CD1c-positive myeloid dendritic cell (primary cell): Measurements from ENCODE around the gene CWC27.

Experiments used
- DNase-seq: peaks from one replicate; pipeline ENCODE4 v3.0.0-alpha.2; 2016; ENCODE audit errors: extremely low spot score

The CWC27 gene

DNA sequence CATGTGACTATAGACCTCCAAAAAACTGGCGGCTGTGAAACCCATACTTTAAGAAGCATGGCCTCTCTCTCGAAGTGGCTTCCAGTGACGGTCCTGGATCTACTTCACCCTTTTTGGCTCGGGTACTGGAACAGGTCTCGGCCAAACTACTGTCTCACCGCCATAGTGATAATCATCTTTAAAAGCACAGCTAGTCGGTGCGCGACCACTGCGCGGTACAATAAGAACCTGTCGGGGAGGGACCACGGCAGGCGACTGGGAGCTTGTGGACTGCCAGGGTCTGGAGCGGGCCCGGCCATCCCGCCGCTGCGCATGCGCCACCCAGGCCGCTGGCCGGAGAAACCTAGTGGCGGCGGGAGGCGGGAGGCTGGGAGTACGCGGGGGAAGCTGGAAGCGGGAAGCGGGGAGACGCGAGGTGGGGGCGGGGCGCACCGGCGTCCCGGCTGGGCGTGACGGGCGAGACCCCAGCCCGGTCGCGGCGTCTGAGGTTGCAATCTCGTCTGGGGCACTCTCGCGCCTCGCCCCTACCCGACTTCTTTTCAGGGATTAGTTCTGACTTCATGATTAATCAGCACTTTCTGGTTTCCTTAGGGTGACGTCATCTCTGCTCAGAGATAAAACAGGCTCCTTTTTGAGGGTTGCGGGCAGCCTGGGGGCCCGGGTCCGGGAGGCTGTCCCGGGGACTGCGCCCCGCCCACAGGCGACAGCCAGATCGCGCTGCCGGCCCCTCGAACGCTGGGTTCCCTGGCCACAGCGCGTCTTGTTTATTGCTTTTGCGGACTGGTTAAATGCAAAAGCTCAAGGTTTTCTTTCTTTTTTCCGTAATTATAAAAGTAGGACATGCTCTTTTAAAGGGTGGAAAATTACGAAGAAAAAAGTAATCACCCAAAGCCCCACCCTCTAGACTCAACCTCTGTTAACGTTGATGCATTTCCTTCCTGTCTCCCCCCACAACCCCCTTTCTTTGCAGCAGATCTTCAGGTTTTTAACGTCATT lies 266.8 kb downstream of the CWC27 start:
- peak; percentile 86 for DNase-seq

DNA sequence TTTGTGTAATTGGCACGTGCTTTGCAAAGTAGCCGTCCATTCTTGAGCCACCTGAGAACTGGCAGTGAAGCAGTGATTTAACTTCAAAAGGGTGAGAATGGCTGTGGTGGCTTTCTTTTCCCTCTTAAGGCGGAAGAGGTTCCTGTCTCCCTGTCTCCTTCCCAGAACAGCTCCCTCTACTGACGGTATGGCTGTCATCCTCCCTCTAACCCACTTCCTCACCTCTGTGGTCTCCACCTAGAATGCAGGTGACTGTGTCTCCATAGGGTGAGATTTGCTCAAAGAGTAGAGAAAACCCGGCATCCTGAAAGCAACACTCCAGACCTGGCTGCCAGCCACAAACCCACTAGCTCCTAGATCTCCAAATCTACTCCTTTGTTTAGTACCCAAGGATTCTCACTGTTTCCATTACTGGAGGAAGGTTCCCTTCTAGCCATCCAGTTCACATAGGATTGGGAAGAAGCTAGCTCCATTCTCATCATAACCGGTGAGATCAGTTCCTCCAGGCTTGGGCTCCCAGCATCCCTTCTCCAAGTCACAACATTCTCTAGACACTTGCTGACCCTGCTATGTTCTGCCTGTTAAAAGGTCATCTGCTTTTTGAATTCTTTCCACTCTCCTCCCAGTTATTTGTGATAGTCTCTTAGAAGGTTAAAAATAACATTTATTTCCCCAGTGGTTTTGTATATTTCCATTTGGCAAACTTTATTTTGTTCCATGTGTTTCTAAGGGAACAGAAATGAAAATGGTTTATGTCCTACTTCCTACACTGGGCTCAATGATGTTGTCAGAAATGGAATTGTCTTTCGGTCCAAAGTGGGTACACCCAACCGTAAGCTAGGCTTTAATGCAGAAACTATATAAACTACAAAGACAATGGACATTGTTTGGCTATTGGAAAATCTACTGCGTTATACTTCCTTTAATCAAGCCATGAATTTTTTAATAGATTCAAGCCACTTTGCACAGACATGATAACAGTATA lies 269.4 kb downstream of the CWC27 start:
- no peak for DNase-seq

DNA sequence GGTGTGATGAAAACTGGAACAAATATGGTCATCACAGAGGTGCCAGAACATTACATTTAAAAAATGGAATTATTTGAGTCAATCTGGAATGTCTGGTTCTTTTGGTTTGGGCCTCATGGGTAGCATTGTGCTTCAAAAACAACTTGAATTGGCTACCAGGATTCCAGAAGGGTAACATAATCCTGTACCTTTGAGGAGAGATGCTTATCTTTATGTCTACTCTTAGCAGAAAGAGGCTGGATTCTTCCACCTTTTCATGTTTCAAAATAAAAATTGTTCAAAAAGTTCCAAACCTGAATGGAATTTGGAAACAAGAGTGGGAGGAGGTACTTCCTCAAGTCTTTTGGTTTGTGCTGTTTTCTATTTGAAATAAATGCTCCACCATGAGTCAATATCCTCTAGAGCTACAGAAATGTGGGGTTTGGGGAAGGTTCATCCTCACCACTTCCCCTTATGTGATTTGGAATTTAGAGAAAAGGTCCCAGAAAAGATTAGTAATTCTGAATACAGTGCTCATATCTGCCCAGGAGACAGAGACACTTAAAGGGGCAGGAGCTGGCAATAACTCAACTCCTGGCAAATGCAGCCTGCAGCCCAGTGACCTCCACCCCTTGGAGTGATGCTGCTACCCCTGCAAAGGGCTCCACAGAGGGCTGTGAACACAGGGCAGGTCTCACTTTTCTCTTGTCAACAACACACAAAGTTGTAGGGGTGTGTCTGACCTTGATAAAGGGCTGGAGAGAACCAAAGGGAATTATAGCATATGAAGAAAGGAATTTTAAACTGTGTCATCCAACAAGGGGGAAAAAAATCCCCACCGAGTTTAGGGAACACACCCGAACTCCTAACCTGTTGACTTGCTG lies 272.8 kb downstream of the CWC27 start:
- peak; percentile 90 for DNase-seq

- no peak for DNase-seq
Observed at GRCh38 chr5:65043843-65044359, 275.2 kb downstream of the CWC27 start.

GRCh38 chr5:65047225-65047624 lies 278.5 kb downstream of the CWC27 start:
- DNase-seq, result no peak

GRCh38 chr5:65047948-65048690 lies 279.4 kb downstream of the CWC27 start:
- no peak for DNase-seq

- DNase-seq, result no peak
Observed at GRCh38 chr5:65050140-65050539, 281.4 kb downstream of the CWC27 start.

GRCh38 chr5:65050826-65051498 lies 282.2 kb downstream of the CWC27 start:
- no peak for DNase-seq

GRCh38 chr5:65055938-65056337 lies 287.2 kb downstream of the CWC27 start:
- no peak for DNase-seq

DNA sequence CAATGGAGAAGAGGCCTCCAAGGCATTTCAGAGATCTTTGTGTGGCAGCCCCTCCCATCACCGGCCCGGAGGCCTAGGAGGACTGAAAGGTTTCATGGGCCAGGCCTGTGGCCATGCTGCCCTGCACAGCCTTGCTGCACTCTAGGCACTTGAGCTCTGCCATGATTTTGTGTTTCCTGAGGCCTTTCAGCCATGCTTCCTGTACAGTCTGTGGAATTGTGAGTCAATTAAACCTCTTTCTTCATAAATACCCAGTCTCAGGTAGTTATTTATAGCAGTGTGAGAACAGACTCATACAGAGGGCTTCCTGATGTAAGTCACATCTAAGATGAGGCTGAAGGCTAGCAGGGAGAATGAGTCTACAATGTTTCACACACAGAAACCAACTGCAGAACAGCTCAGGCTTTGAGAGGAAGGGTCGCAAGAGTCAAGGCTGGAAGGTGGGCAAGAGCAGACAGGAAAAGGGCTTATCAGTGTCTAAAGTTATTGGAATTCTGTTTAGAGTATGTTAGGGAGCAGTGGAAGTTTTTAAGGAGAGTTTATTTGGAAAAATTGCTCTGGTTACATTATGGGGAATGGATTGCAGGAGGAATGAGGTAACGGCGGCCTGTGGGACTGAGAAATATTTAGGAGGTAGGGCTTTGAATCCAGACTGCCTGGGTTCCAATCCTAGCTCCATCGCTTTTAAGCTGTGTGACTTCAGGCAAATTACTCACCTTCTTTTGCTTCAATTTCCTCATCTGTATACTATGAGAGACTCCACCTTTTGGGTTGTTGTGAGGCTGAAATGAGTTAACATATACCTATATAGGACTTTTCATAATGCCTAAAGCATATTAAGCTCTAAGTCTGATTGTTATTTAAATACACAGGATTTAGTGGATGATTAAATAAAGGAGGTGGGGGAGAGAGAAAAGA lies 291.2 kb downstream of the CWC27 start:
- no peak for DNase-seq

DNA sequence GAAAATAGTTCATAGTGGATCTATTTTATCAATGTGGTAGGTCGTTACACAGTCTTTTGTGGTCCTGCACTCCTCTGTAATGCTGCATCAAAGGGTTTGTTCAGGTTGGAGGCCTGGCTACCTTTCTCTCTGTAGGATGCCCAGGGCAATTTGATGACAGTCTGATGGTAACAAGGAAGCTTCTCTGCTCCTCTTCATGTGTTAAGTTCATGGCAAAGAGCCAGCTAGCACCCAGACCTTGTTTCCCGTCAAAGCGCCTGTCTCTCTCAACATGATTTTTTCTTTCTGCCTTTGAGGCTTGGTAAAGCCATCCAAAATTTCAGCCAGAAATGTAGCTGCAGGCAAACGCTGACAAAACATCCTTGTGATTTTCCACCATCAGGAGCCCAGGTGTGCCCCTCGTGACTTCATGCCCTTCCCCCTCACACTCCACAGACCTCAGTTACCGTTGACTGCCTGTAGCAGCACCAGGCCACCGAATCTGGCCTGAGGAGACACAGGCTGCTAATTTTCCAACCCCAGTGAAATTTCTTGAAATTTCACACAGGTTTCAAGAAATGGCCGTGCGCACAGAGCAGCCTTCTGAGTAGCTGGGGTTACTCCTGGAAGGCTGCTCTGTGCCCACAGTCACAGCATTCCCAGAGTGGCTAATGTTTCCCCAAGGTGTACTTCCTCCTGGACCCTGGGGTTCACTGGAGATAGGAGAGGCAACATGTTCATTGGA lies 292.7 kb downstream of the CWC27 start:
- DNase-seq, result no peak

GRCh38 chr5:65061974-65062353 lies 293.2 kb downstream of the CWC27 start:
- DNase-seq, result no peak

DNA sequence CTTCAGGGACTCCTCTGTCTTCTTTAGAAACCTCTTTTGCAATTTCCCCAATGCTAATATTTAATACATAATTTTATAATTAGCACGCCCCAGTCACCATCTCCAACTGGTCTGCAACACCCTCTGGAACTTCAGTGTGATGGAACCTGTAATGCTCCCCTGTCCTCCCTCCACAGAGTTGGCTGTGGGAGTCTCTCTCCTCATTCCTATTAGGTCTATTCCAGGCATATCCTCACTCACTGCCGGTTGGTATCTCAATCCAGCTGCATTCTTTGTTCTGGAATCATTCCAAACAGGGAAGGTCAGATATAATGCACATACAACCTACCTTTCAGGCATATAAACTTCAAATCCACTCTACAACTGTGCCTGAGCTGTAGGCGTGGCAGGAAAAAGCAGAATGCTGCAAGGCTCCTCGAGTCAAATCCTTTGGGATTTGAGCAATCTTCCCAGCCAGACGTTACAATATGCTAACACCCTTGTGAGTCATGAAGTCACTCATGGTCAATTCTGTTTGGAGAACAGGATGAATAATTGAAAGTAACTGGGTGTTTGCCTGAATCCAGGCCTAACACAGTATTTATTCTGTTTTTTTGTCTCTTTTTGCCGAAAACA lies 293.8 kb downstream of the CWC27 start:
- DNase-seq, result no peak

DNA sequence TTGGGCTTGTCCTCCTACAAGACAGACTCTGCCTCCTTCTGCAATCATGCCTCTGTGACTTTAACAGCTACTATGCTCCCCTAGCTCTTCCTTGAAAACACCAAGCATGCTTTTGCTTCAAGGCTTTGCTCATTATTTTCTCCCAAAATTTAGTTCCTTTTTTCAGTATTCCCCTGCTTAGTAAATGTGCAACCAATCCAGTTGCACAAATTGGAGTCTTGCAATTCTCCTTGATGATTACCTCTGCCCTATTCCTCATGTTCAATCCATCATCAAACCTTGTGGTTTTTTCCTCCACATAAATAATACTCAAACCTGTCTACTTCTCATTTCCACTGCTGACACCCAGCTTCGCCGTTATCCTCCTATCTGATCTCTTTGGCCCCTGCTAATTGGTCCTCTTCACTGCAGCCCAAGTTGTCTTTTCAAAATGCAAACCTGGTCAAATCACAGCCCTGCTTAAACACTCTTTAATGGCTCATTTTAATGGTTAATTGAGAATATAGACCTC lies 296.3 kb downstream of the CWC27 start:
- peak; percentile 23 for DNase-seq

- DNase-seq, result peak; percentile 68
Observed at GRCh38 chr5:65066387-65067146, 297.8 kb downstream of the CWC27 start.

- no peak for DNase-seq
Observed at GRCh38 chr5:65067147-65067506, 298.4 kb downstream of the CWC27 start.
